OCI-LY3 (cell line): ENCODE data around the gene FBXO47.

Source experiments
- CTCF ChIP-seq: fragments of 200-600, 300-600 bp; sonication (generic); IDR thresholded peaks from 2 replicates; pipeline ENCODE4 v1.5.1; 2014; ENCODE audit warnings: antibody characterized with exemption, low read length, low read depth
- EZH2phosphoT487 ChIP-seq: fragments of 200-600 bp; shearing (Covaris generic); IDR thresholded peaks from 2 replicates; pipeline ENCODE4 v1.6.1; 2018; ENCODE audit warnings: antibody characterized with exemption, mixed run types, low read depth

- no peak for TF ChIP-seq CTCF
- no peak for TF ChIP-seq EZH2phosphoT487
These were observed 47.7 kb downstream of the FBXO47 start for GRCh38 chr17:38919316-38920078.
